NCI-H82 (cell line): ENCODE results near the gene ZNF660.
A peak's percentile ranks its signal among the peaks of the same experiment; 100 is the strongest.

Source experiments
- DNase-seq: peaks from one replicate; lab custom pipeline; 2025; lab: John Stamatoyannopoulos, UW

Gene ZNF660

GRCh38 chr3:44632193-44632592, 47.4 kb downstream of the ZNF660 start:
- DNase-seq = no peak

- DNase-seq = no peak
These were observed 57.6 kb downstream of the ZNF660 start for GRCh38 chr3:44642337-44642736.

DNA sequence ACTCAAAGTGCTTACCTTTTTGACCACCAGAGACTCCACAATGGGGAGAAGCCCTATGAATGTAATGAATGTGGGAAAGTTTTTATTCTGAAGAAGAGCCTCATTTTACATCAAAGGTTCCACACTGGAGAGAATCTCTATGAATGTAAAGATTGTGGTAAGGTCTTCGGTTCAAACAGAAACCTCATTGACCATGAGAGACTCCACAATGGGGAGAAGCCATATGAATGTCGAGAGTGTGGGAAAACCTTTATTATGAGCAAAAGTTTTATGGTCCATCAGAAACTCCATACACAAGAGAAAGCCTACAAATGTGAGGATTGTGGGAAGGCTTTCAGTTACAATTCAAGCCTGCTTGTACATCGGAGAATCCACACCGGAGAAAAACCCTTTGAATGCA, 58.3 kb downstream of the ZNF660 start:
- no peak for DNase-seq

GRCh38 chr3:44647771-44648170, 63.0 kb downstream of the ZNF660 start:
- no peak for DNase-seq

DNA sequence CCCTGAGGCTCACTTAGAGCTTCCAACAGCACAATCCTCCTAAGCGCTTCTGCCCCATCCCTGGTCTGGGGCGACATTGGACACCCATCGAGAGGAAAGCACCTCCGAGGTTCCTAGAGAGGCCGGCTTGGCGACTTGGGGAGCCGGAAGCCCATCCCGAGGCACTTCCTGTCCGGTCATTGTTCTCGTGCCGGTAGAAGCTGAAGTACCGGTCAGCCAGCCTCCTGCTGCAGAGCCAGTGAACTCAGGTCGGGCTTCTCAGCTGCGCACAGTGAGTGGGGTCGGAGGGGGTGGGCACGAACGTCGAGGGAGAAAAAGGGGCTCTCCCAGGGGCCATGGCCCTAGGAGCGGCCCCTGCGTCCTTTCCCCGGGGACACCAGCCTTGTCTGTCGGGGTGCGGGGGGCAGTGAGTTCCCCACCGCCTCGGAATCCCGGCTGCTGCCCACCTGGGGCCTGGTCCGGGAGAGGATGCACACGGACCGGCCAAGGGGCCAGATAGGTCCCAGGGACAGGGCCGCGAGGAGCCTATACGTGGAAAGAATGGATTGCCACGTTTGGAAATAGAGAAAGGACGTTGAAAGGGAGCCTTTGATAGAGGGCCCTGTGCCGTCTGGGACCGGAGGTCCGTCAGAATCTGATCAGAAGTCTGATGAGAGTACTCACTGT, 63.9 kb downstream of the ZNF660 start, which contains the start of gene ZNF35:
Gene ZNF35, plus strand, starts transcription at position 169 of the 666 bp plus-strand sequence. CDS start 2,336 bp downstream, outside the sequence.
- DNase-seq = peak; percentile 93
